OCI-LY1 (cell line): ENCODE measurements around the gene RREB1.

Source experiments
- H2AFZ ChIP-seq: fragments of 200-600 bp; sonication (generic), shearing (Covaris generic); 2 replicates; pipeline ENCODE4 v1.6.0; 2014; ENCODE audit warnings: antibody characterized with exemption, mild to moderate bottlenecking, low read length
- H3F3A ChIP-seq: fragments of 200-600 bp; sonication (generic), shearing (Covaris generic); 2 replicates; pipeline ENCODE4 v1.6.0; 2014; ENCODE audit warnings: mild to moderate bottlenecking, antibody characterized with exemption, low read length, moderate library complexity; ENCODE audit not compliant: insufficient read depth
- H3K27ac ChIP-seq: fragments of 200-600 bp; sonication (generic); 2 replicates; pipeline ENCODE4 v1.5.1; 2014; ENCODE audit warnings: low read length, mixed run types, mild to moderate bottlenecking, low read depth; ENCODE audit not compliant: poor library complexity, severe bottlenecking
- H3K27me3 ChIP-seq: fragments of 200-600 bp; sonication (generic); 2 replicates; pipeline ENCODE4 v1.6.0; 2014; ENCODE audit warnings: antibody characterized with exemption, mild to moderate bottlenecking, low read length, moderate library complexity; ENCODE audit not compliant: insufficient read depth
- H3K36me3 ChIP-seq: fragments of 200-600 bp; sonication (generic); 2 replicates; pipeline ENCODE4 v1.6.1; 2014; ENCODE audit warnings: mild to moderate bottlenecking, antibody characterized with exemption, low read length, moderate library complexity, mixed read lengths; ENCODE audit not compliant: insufficient read depth
- H3K4me1 ChIP-seq: fragments of 200-600 bp; sonication (generic); 2 replicates; pipeline ENCODE4 v1.5.1; 2014; ENCODE audit warnings: mild to moderate bottlenecking, low read length, moderate library complexity; ENCODE audit not compliant: insufficient read depth, severe bottlenecking
- H3K4me2 ChIP-seq: fragments of 200-600 bp; sonication (generic), shearing (Covaris generic); 2 replicates; pipeline ENCODE4 v1.6.1; 2014; ENCODE audit warnings: low read length
- H3K4me3 ChIP-seq: fragments of 200-600 bp; sonication (generic); 2 replicates; pipeline ENCODE4 v1.5.1; 2014; ENCODE audit warnings: low read length, low read depth, mild to moderate bottlenecking, mixed read lengths; ENCODE audit not compliant: poor library complexity, severe bottlenecking
- H3K79me2 ChIP-seq: fragments of 200-600 bp; shearing (Covaris generic); 2 replicates; pipeline ENCODE4 v1.6.1; 2016; ENCODE audit warnings: mixed run types, low read length, mixed read lengths; ENCODE audit not compliant: insufficient read depth
- H3K9ac ChIP-seq: fragments of 200-600 bp; sonication (generic), shearing (Covaris generic); 2 replicates; pipeline ENCODE4 v1.6.1; 2014; ENCODE audit warnings: mild to moderate bottlenecking, low read length, mixed read lengths
- H3K9me2 ChIP-seq: fragments of 200-600 bp; sonication (generic), shearing (Covaris generic); 2 replicates; pipeline ENCODE4 v1.6.1; 2014; ENCODE audit warnings: low read depth, mild to moderate bottlenecking, low read length, mixed read lengths
- H3K9me3 ChIP-seq: fragments of 200-600 bp; shearing (Covaris generic); 2 replicates; pipeline ENCODE4 v1.6.1; 2014; ENCODE audit warnings: low read length, mixed read lengths
- H4K20me1 ChIP-seq: fragments of 200-600 bp; sonication (generic), shearing (Covaris generic); 2 replicates; pipeline ENCODE4 v1.6.0; 2016; ENCODE audit warnings: mild to moderate bottlenecking, low read length; ENCODE audit not compliant: insufficient read depth
- CTCF ChIP-seq: fragments of 200-600 bp; sonication (generic), shearing (Covaris generic); IDR thresholded peaks from 2 replicates; pipeline ENCODE4 v1.5.1; 2017; ENCODE audit warnings: mild to moderate bottlenecking, antibody characterized with exemption, low read length, moderate library complexity, mixed read lengths
- EZH2 ChIP-seq: fragments of 200-600 bp; sonication (generic), shearing (Covaris generic); IDR thresholded peaks from 2 replicates; pipeline ENCODE4 v1.8.0; 2017; ENCODE audit warnings: borderline replicate concordance, mixed run types, mild to moderate bottlenecking, antibody characterized with exemption, low read length, moderate library complexity, mixed read lengths

Gene RREB1

GRCh38 chr6:7235712-7236305 is 128.0 kb downstream of the RREB1 start:
- no peak overlapping the region for H2AFZ ChIP-seq
- H3K9ac ChIP-seq: no peak overlapping the region
- H3K4me2 ChIP-seq: no peak overlapping the region
- H3K4me3 ChIP-seq: no peak overlapping the region
- TF ChIP-seq EZH2 (no peak), CTCF (no peak)
- H3K9me3 ChIP-seq: no peaks in the 10 kb centered on the region
- H3K79me2 ChIP-seq: no peaks in the 10 kb centered on the region
- H4K20me1 ChIP-seq: no peaks in the 10 kb centered on the region
- no peak overlapping the region for H3K27ac ChIP-seq
- peaks cover 21% of the 10 kb centered on the region for H3K4me1 ChIP-seq
- H3K36me3 ChIP-seq: peaks cover 15% of the 10 kb centered on the region; the same call in 1 of the 2 replicates
- no peaks in the 10 kb centered on the region for H3K9me2 ChIP-seq
- no peaks in the 10 kb centered on the region for H3K27me3 ChIP-seq
- no peaks in the 10 kb centered on the region for H3F3A ChIP-seq

GRCh38 chr6:7236306-7237209 is 128.8 kb downstream of the RREB1 start:
- Histone ChIP-seq H3K9me2 (no peaks in the 10 kb centered on the region), H3K79me2 (no peaks in the 10 kb centered on the region), H4K20me1 (no peaks in the 10 kb centered on the region), H3K4me1 (peaks cover 21% of the 10 kb centered on the region), H3K9ac (no peak overlapping the region), H3K9me3 (no peaks in the 10 kb centered on the region), H3K27ac (no peak overlapping the region), H3F3A (no peaks in the 10 kb centered on the region), H3K27me3 (no peaks in the 10 kb centered on the region), H3K4me2 (no peak overlapping the region), H2AFZ (no peak overlapping the region), H3K4me3 (no peak overlapping the region), H3K36me3 (peaks cover 19% of the 10 kb centered on the region; the same call in 1 of the 2 replicates)
- TF ChIP-seq EZH2: no peak
- no peak for TF ChIP-seq CTCF

- Histone ChIP-seq H3K79me2 (no peaks in the 10 kb centered on the region), H4K20me1 (no peaks in the 10 kb centered on the region), H3K27ac (no peak overlapping the region), H3K9me2 (no peaks in the 10 kb centered on the region), H3K4me2 (no peak overlapping the region), H3K9me3 (no peaks in the 10 kb centered on the region), H2AFZ (no peak overlapping the region), H3K9ac (no peak overlapping the region), H3F3A (no peaks in the 10 kb centered on the region), H3K36me3 (peaks cover 14% of the 10 kb centered on the region; the same call in 1 of the 2 replicates), H3K27me3 (no peaks in the 10 kb centered on the region), H3K4me3 (no peak overlapping the region), H3K4me1 (peaks cover 21% of the 10 kb centered on the region)
- TF ChIP-seq EZH2: no peak
- TF ChIP-seq CTCF: no peak
Measured at GRCh38 chr6:7237653-7238188, 130.0 kb downstream of the RREB1 start.
